Measurements from ENCODE around the gene LILRB5. TPM values are rescaled to one million over a fixed set of nuclear protein-coding genes. Genes with fewer than 3 reads are reported as not detected.
"Not testable (repeated sequence)": the region's sequence is repeated elsewhere in the genome, so short reads cannot be mapped to it uniquely, and the experiment has no call there.

Gene LILRB5
- total and polyA plus RNA-seq, 9 of the 15 experiments (the other 6 are each of a cell fraction or from before 2014, with no cell fraction given): not detected

DNA sequence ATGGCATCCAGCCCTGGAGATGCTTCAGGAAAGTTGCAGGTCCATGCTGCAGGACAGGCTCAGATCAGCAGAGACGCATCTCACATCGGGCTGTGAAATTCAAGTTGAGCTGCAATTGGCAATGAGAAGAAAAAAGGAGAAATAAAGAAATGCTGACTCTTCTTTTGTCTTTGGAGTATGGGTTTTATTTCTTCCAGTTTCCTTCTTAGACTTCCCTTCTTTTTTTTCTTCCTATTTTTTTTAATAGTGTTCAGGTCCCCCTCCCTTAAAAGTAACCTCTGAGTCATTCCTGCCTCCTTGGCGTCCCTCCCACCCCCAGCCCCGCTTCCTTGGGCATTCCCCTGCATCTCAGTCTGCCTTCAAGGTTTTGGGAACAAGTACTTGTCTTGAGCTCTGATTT, 14.5 kb upstream of the LILRB5 start:
- H3K9me3 ChIP-seq (replicated peaks; ENCODE audit: control insufficient read depth, insufficient read depth, low read depth, low read length); FAIRE-seq; POLR2A ChIA-PET; H3K9ac ChIP-seq (ENCODE audit: insufficient read depth in 1 of 2, low read depth in 2 of 2, low read length in 2 of 2); DNase-seq (ENCODE audit: extremely low read depth in 1 of 4, low spot score in 3 of 4); BruUV-seq (replicated peaks); H4K20me1 ChIP-seq (replicated peaks; ENCODE audit: control insufficient read depth, insufficient read depth, low read length); H3K27ac ChIP-seq (ENCODE audit: extremely low read depth, low read depth, low read length); H2AFZ ChIP-seq (ENCODE audit: low read depth, low read length); H3K4me2 ChIP-seq (ENCODE audit: insufficient read depth, low read length); H3K36me3 ChIP-seq (ENCODE audit: control insufficient read depth, insufficient read depth, low read length); H3K4me3 ChIP-seq; H3K4me1 ChIP-seq (replicated peaks in 1 of 2; ENCODE audit: control insufficient read depth in 2 of 2, insufficient read depth in 2 of 2, low read length in 2 of 2); ATAC-seq; CTCF ChIA-PET (ENCODE audit: low intra/inter-chr PET ratio); H3K79me2 ChIP-seq (ENCODE audit: control insufficient read depth, insufficient read depth, low read length); intact Hi-C loops (cut with micrococcal nuclease); in situ Hi-C loops (cut with MboI); H3K9me1 ChIP-seq (ENCODE audit: control insufficient read depth, insufficient read depth, low read length): not testable (repeated sequence)
- TF ChIP-seq ZNF316 (IDR thresholded peaks at IDR 0.05): peak; percentile 21; the same call in 1 of the 2 replicates
- peaks cover 10 to 20% of the 10 kb centered on the region in 2 experiments for H3K27me3 ChIP-seq (ENCODE audit: control insufficient read depth in 2 of 2, insufficient read depth in 2 of 2, low read length in 2 of 2)
- 0% methylated on average over 3 of the region's 4 CpGs for WGBS (ENCODE audit: insufficient coverage, low coverage, missing lambda C conversion rate)

DNA sequence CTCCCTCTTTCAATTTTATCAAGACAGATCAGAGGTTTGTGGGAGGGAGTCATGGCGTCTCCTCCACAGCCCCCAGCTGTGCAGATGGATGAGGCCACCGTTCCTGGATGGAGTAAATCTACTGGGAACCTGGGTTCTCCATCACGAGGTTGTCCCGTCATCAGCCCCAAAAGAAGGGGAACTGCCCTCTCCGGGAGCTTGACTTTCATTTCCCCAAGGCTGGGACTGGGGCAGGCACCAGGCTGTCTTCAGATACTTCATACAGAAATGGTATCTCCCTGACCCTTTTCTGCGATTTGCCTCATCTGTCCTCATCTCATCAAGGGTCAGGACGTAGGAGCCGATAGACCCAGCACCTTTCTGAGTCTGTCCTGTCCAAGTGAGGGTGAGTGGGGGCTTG, 14.0 kb upstream of the LILRB5 start:
- H3K27me3 ChIP-seq (ENCODE audit: control insufficient read depth in 2 of 2, insufficient read depth in 2 of 2, low read length in 2 of 2): peaks cover 10 to 23% of the 10 kb centered on the region in 2 experiments
- DNase-seq (ENCODE audit: extremely low read depth in 1 of 4, low spot score in 3 of 4) (no peak), ATAC-seq (no peak), FAIRE-seq (no peak)
- CTCF ChIA-PET (ENCODE audit: low intra/inter-chr PET ratio): no interaction called here
- in situ Hi-C loops (cut with MboI) (no loop called here), intact Hi-C loops (cut with micrococcal nuclease) (no loop called here)
- H3K36me3 ChIP-seq (ENCODE audit: control insufficient read depth, insufficient read depth, low read length): no peaks in the 10 kb centered on the region
- H3K4me3 ChIP-seq: no peak overlapping the region
- H3K9me1 ChIP-seq (ENCODE audit: control insufficient read depth, insufficient read depth, low read length): no peaks in the 10 kb centered on the region
- no peak overlapping the region for H3K4me2 ChIP-seq (ENCODE audit: insufficient read depth, low read length)
- no TSS peak for BruUV-seq (replicated peaks)
- no peaks in the 10 kb centered on the region for H3K9me3 ChIP-seq (replicated peaks; ENCODE audit: control insufficient read depth, insufficient read depth, low read depth, low read length)
- TF ChIP-seq ZNF780A (CRISPR knock-in tag; IDR thresholded peaks at IDR 0.05): no peak
- H3K9ac ChIP-seq (ENCODE audit: insufficient read depth in 1 of 2, low read depth in 2 of 2, low read length in 2 of 2): no peak overlapping the region
- H3K4me1 ChIP-seq (replicated peaks in 1 of 2; ENCODE audit: control insufficient read depth in 2 of 2, insufficient read depth in 2 of 2, low read length in 2 of 2): no peaks in the 10 kb centered on the region
- no peak overlapping the region for H3K27ac ChIP-seq (ENCODE audit: extremely low read depth, low read depth, low read length)
- no peaks in the 10 kb centered on the region for H3K79me2 ChIP-seq (ENCODE audit: control insufficient read depth, insufficient read depth, low read length)
- no peak overlapping the region for H2AFZ ChIP-seq (ENCODE audit: low read depth, low read length)
- WGBS (ENCODE audit: insufficient coverage, low coverage, missing lambda C conversion rate): 1% methylated on average over 8 of the region's 8 CpGs
- peaks cover 3% of the 10 kb centered on the region; the same call in 1 of the 2 replicates for H4K20me1 ChIP-seq (replicated peaks; ENCODE audit: control insufficient read depth, insufficient read depth, low read length)
- POLR2A ChIA-PET: no interaction called here
